Dermis microvascular lymphatic vessel endothelial cell (primary cell): ENCODE measurements around the gene ATF3. TPM values are rescaled to one million over a fixed set of nuclear protein-coding genes. Genes with fewer than 3 reads are reported as not detected.
"Not testable (repeated sequence)": the region's sequence is repeated elsewhere in the genome, so short reads cannot be mapped to it uniquely, and the experiment has no call there.

Source experiments
- DNase-seq, 2 donors: peaks; one replicate each; pipeline versions ENCODE4 v3.0.0 to v3.0.0-alpha.2; 2010; ENCODE audit warnings: low read depth in 2 of 2
- total RNA-seq: library from RNA; depleted of rRNA; stranded (reverse); fragments of >200 nt; gene quantifications from 2 replicates; pipeline ENCODE4 v1.2.1, GENCODE V29; 2014

The ATF3 gene
- total RNA-seq, 1 donor from 2014 or later, result 1.0 TPM

DNA sequence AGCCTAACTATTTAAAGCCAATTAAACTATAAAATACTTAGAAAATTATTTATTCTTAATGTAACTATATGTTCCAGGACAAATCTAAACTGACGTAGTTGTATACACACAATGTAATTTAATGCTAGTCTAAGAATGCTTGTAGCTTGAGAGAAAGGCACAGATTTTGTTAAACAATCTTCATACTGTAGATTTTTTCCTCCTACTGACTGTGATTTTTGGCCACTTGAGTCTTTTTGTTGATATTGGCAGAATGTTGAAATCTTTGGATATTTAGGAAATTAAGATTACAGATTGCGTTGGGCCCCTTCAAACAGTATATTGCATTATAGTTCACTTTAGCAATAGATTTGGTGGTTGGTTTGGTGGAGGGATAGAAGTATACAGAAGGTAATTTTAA, 40.5 kb downstream of the ATF3 start:
- no peak for DNase-seq

DNA sequence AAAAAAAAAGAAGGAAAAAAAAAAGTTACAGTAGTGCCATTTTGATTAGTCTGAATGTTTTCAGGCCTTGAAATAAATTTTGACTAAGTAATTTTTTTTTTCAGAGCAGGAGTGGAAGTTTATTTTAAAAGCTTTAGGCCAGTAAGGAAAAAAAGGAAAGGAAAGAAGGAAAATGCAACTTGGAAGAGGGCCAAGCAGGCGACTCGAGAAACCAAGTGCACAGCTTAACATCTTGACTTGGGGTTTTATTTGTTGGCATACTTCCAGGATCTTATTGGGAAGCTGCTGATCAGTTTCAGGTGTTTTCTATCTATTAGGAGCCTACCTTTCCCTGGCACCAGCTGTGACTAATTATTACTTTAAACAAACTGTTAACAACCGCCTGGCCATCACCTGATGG, 41.7 kb downstream of the ATF3 start:
- no peak for DNase-seq

DNA sequence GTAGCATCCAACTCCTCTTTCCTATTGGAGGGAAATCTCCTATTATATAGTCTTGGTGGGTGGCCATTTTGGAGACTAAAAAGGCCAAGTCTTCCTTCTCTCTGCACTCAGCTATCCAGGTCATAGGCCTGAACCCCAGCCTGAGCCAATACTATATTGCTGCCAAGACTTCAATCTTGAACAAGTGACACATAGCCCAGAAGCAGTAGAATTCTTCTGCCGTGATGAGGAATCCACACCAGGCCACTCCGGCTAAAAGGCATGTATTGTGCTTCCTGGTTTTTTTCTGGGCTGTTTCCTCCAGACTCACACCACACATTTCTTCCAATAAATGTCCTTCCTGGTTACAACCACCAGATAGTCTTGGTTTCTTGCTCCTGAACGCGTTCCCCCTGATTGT, 43.0 kb downstream of the ATF3 start:
- DNase-seq, result no peak

DNA sequence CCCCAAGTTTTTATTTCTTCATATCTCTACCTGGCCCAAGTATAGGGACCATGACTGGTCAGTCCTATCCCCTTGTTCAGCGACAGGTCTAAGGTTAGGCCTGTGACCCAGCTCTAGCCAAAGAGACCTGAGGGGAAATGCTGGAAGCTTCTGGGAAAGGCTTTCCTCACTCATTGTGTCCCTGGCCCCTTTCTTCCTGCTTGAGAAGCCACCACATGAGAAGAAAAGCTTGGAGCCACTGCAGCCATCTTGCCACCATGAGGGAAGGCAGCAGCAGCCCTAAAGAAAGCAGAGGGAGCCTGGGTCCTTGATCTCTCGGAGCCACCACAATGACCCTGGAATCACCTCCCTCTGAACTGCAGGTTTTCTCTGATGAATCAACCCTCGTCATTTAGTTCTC, 43.4 kb downstream of the ATF3 start:
- DNase-seq, result no peak

DNA sequence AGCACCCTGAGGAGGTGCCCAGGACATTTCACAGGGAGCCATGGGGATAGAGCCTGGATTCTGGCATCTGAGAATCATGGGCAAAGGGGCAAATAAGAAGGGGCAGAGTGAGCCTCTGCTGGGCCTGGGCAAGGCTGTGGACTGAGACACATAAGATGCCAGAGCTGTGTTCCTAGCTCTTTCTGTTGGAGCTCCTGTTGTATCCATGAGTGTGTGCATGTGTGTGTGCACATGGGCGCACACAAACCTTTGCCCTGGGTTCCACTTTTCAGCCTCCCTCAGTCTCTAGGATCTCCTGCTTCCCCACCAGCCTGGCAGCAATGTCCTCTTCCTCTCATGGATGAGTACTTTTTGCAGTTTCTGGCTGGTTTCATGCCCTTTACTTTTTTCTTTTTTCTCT, 44.0 kb downstream of the ATF3 start:
- no peak for DNase-seq

DNA sequence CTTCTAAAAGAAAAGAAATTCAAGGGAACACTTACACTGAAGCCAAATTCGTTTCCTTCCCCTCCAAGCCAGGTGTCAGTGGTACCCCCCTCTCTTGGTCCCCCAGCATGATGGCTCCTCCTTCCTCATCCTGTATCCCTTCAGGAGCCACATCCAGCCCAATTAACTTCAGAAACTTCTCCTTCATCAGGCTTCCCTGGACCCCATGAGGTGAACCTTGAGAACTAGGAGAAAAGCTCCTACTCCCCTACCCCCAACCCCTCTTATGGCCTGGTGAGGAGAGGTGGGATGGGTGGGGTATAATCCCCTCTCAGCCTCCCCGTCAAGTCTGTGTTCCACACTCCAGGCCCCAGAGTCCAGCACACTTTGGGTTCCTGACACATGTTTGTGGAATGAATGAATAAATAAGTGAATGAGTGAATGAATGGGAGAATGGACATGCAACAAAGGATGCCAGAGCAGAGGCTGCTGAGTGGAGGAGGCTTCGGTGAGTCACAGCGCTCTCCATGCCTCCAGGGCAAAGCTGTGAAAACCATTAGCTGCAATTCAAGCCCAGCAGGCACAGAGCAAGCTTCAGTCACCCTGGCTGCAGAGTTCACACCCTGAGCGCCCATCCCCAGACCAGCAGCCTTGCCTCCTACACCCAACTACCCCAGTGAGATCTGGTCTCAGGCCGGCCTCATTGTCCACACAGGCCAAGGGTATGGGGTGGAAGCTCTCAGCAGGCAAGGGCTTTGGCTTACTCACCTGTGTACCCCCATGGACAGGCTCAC, 47.3 kb downstream of the ATF3 start:
- DNase-seq, result no peak

DNA sequence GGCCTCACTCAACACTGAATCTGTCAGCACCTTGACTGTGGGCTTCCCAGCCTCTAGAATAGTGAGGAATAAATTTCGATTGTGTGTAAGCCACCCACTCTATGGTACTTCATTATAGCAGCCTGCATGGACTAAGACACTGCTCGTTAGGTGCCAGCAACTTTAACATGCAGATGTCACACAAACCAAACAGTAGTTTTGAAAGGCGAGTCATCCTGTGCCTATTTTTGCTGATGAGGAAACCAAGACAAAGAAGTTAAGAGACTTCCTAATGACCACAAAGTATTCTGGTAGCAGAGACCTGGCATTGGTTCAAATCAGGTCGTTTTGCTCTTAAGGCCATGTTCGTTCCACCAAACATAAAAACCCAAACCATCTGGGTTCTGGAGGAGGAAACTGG, 48.2 kb downstream of the ATF3 start:
- no peak for DNase-seq

DNA sequence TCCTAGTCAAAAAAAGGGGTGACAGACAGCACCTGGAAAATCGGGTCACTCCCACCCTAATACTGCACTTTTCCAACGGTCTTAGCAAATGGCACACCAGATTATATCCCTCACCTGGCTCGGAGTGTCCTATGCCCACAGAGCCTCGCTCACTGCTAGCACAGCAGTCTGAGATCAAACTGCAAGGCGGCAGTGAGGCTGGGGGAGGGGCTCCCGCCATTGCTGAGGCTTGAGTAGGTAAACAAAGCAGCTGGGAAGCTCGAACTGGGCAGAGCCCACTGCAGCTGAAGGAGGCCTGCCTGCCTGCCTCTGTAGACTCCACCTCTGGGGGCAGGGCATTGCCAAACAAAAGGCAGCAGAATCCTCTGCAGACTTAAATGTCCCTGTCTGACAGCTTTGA, 49.7 kb downstream of the ATF3 start:
- DNase-seq, result not testable (repeated sequence)

DNA sequence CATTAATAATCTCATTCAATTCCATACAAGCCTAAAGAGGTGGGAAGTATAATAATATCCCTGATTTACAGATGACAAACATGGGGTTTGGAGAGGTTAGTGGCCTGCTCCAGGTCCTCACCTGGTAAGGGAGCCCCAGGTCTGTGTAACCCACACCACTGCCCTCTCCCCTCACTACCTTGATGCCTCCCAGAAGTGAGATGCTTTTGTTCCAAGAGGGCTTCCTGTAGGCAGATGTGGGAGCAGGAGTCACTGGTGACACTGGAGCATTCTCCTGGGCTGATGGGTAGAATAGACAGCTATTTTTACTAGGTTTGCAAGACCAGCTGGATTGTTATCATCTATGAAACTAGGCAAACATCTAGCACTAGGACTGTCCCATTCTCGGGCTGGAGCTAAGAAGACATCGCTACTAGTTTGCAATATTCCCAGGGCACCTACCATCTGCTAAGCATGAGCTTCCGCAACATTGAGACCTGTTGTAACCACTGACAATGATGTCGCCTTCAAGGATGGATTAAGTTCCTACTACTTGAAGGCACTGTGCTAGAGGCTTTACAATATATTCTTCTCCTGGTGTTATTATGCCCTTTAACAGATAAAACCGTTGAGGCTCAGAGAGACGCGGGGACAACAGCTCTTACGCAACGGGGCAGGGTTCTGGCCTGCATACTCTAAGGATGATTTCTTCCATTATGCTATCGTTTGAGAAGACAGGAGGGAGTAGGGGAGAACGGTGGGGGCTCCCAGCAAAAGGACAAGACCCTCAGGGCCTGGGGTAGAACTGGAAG, 56.0 kb downstream of the ATF3 start:
- no peak for DNase-seq

DNA sequence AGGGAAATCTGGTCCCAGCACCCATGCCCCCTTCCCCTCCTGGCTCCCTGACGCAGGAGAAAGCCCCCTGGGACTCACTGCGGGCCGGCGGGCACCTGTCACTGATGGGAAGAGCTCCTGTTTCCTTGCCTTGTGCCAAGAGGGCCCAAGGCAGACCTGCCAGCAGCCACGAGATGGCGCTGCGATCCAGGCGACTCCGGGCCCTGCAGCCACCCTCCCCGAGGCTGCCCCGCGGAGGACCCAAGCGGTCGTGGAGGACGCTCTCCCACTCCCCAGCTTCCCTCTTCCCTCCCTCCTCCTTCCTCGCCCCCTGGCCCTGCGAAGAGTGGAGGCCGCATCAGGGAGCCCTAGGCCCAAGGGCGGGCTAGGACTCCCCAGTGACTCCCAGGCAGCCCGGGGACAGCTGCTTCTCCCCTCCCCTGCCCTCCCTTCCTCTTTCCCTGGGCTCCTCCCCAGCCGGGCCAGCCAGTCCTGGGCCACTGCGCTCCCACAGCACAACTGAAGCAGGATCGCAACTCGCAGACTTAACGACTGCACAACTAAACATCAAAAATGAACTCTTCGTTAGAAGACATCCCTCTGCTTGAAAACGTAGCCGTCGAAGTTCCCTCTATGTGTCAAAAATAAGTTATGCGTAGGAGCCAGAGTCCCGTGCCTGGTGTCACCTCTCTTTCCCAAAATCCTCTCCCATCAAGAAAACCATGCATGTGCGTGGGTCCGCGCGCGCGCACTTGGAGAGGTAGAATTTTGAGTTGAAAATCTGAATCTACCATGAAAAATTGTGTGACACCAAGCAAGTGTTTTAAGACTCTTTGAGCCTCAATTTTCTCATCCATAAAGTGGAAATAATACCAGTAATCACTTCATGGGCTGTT, 56.9 kb downstream of the ATF3 start:
- peak; percentile 69 to 81 for DNase-seq

DNA sequence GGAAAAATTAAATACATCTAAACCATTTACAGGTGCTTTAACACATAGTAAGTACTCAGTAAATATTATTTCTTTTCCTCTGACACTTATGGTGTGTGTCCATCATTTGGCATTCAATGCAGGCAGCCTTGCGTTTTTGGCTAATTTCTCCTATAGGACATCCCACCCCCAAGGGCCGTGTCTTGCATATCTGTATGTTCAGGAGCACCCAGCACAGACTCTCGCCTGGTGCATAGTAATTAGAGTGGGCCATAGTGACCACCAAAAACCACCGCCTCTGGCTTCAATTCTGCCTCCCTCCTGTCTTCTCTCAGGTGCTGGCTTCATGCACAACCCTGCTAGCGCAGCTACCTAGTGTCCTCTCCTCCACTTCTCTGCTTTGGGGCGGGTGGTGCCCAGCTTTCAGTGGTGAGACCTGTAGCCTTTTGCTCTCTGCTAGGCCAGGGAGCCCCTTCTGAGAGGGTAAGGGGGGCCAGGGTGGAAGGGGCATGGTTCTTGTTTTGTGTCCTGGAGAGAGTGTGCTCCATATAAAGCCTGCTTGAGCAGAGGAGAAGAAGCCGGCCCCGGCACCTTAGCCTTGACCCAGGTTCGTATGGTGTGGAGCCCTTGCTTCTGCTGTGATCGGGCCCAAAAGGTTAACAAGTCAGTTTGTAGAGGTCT, 57.7 kb downstream of the ATF3 start:
- no peak for DNase-seq

DNA sequence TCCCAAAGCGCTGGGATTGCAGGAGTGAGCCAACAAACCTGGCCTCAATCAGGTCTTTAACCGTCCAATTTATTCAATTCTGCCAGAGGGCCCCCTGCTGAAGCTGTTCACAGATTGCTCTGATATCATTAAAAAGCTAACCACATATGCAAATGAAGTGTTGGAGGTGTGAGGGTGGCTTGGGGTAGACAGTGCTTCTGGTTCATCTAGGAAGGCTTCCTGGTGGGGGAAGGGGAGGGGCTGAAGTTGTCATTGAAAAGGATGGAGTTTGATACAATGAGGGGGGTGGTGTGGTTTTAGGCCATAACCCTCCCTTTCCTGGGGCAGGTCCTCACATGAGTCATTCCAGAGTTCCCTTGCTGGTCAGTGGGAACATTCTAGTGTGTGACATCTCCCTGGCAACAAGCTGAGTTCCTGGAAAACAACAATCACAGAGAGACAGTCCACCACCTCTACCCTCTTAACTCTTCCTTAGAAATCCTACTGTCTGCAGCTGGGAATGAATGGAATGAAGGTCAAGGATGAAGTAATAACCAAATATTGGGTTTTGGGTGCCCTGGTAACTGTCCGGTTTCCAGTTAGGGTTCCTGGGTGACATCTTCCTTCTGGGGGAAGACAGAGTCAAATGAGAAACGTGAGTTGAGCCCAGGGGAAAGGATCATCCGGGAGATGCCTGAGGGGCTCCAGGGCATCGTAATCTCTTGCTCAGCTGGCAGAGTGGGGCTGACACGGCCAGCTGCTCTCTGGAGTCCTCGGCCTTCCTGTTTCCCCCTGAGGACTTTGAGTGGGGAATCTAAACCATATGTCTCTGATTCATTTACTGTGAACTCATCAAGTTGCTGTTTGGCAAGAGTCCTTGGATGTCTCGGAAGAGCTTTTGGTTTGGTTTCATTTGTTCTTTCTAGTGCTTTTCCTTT, 58.9 kb downstream of the ATF3 start:
- DNase-seq, result peak; percentile 95 to 97

DNA sequence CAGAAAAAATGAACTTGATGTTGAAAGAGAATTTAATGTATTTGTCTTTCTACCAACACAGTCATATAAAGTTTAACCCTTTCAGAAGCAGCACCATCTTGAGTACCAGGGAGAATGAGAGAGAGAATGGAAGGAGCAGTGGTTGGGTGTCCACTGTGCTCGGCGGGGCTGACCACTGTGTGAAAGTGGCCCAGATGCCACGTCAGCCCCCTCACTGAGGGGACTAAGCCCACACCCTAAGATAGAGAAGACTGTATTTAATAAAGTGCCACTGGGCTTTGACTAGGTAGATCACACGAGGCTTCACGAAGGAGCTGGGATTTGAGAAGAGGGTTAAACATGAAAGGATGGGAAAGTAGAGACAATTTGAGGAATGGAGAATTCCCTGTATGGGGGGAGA, 59.9 kb downstream of the ATF3 start:
- DNase-seq, result no peak

DNA sequence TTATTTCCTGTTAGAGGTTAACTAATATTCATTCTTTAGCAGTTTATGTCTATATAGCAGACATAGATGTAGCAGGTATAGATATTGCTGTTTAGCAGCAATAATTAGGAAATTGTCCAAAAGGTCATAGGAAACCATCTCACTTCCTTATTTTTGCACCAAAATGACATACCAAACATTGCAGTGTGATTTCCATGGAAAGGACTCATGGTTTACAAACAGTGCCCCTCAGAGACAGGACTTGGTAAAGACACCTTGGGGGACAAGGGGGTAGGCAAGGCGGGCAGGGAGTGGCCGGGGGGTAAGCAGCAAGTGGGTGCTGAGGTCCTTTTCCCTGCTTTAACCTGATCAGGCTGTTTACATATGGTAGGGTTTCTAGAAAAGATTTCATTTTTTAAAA, 60.5 kb downstream of the ATF3 start:
- DNase-seq, result peak; percentile 62 to 71

DNA sequence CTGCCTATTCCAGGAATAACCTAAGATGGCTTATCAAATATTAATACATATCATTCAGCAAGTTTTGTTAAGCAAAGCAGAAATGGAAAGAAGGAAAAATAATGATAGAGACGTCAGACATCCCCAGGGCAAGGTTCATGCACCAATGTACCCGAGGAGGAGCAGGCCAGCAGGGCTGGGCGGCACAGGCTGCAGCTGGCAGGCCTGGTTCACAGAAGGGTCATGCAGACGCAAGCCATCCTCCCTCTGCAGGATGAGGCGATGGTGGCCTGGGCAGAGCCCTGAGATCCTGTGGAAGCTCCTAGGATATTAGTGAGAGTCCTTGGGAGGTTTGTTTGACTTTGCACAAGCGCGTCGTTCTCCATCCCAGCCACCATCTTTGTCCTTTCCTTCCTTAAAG, 61.0 kb downstream of the ATF3 start:
- no peak for DNase-seq

DNA sequence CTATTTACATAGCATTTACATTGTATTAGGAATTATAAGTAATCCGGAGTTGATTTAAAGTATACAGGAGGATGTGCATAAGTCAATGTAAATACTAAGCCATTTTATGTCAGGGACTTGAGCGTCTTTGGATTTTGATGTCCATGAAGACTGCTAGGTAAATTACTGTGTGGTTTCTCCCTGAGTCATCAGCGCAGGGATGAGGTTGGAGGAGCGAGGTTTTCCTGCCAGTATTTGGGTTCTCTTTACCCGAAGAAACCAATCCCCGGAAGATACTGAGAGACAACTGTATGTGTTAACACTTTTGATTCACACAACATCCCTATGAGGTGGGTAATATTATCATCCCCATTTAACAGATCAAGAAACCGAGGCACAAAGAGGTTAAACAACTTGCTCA, 61.7 kb downstream of the ATF3 start:
- DNase-seq, result no peak
